Measurements from ENCODE around the gene CTRB2. TPM values are rescaled to one million over a fixed set of nuclear protein-coding genes. Genes with fewer than 3 reads are reported as not detected.

Gene CTRB2
- polyA plus RNA-seq, 3 donors, result not detected

- Histone ChIP-seq H3K4me2 (replicated peaks; ENCODE audit: extremely low read depth, low read length, poor library complexity, severe bottlenecking) (no peak overlapping the region), H3K79me2 (ENCODE audit: insufficient read depth, low read length) (no peaks in the 10 kb centered on the region), H3K36me3 (replicated peaks in 1 of 2; ENCODE audit: control insufficient read depth in 1 of 2, insufficient read depth in 2 of 2, low read length in 2 of 2) (no peaks in the 10 kb centered on the region), H2AFZ (ENCODE audit: insufficient read depth, low read depth, low read length, poor library complexity, severe bottlenecking) (no peak overlapping the region), H4K20me1 (ENCODE audit: insufficient read depth, low read length) (no peaks in the 10 kb centered on the region), H3K27ac (ENCODE audit: low read depth in 1 of 2, low read length in 2 of 2) (no peak overlapping the region), H3K4me1 (ENCODE audit: control insufficient read depth in 1 of 2, insufficient read depth in 2 of 2, low read length in 2 of 2) (no peaks in the 10 kb centered on the region), H3K27me3 (ENCODE audit: control insufficient read depth in 2 of 2, insufficient read depth in 2 of 2, low read length in 2 of 2) (peaks cover 4 to 89% of the 10 kb centered on the region in 2 donors), H3K4me3 (replicated peaks in 1 of 3; ENCODE audit: low read depth in 2 of 3, low read length in 3 of 3) (no peak overlapping the region), H3K9ac (ENCODE audit: insufficient read depth, low read length, poor library complexity, severe bottlenecking) (no peak overlapping the region), H3K9me3 (replicated peaks in 1 of 2; ENCODE audit: control insufficient read depth in 1 of 2, insufficient read depth in 1 of 2, low read length in 2 of 2) (no peaks in the 10 kb centered on the region)
- WGBS (ENCODE audit: insufficient coverage), result 95% methylated on average over 31 of the region's 34 CpGs
- intact Hi-C loops (cut with micrococcal nuclease), result loop anchor here in 1 of 2 donors (10.0 kb wide), 1 partner anchor 529 kb away; no protein-coding TSS in a partner anchor
- no peak overlapping the region for H3K27ac Mint-ChIP-seq
- H3K4me1 Mint-ChIP-seq, result no peaks in the 10 kb centered on the region
- H3K27me3 Mint-ChIP-seq (ENCODE audit: low read depth in 3 of 3), result peaks cover 55 to 99% (median 74%) of the 10 kb centered on the region in 3 donors
- no peaks in the 10 kb centered on the region for H3K36me3 Mint-ChIP-seq
- peak overlapping the region in 1 of 2 donors; percentile 28 for H3K4me3 Mint-ChIP-seq
- no peak for TF ChIP-seq CTCF (IDR thresholded peaks at IDR 0.05)
- H3K9me3 Mint-ChIP-seq, result peaks cover 0 to 11% (median 0%) of the 10 kb centered on the region in 7 donors
- no peak for DNase-seq
Observed at GRCh38 chr16:75235721-75236193, 28.8 kb upstream of the CTRB2 start.

- Mint-ChIP-seq H3K4me3 (peak overlapping the region in 1 of 2 donors; percentile 67), H3K36me3 (no peaks in the 10 kb centered on the region), H3K9me3 (peaks cover 0 to 11% (median 0%) of the 10 kb centered on the region in 7 donors), H3K27me3 (ENCODE audit: low read depth in 3 of 3) (peaks cover 56 to 99% (median 73%) of the 10 kb centered on the region in 3 donors), H3K4me1 (no peaks in the 10 kb centered on the region), H3K27ac (no peak overlapping the region)
- Histone ChIP-seq H2AFZ (ENCODE audit: insufficient read depth, low read depth, low read length, poor library complexity, severe bottlenecking) (no peak overlapping the region), H3K4me3 (replicated peaks in 1 of 3; ENCODE audit: low read depth in 2 of 3, low read length in 3 of 3) (no peak overlapping the region), H3K36me3 (replicated peaks in 1 of 2; ENCODE audit: control insufficient read depth in 1 of 2, insufficient read depth in 2 of 2, low read length in 2 of 2) (no peaks in the 10 kb centered on the region), H4K20me1 (ENCODE audit: insufficient read depth, low read length) (no peaks in the 10 kb centered on the region), H3K27ac (ENCODE audit: low read depth in 1 of 2, low read length in 2 of 2) (no peak overlapping the region), H3K27me3 (ENCODE audit: control insufficient read depth in 2 of 2, insufficient read depth in 2 of 2, low read length in 2 of 2) (peaks cover 4 to 84% of the 10 kb centered on the region in 2 donors), H3K4me2 (replicated peaks; ENCODE audit: extremely low read depth, low read length, poor library complexity, severe bottlenecking) (no peak overlapping the region), H3K4me1 (ENCODE audit: control insufficient read depth in 1 of 2, insufficient read depth in 2 of 2, low read length in 2 of 2) (no peaks in the 10 kb centered on the region), H3K9me3 (replicated peaks in 1 of 2; ENCODE audit: control insufficient read depth in 1 of 2, insufficient read depth in 1 of 2, low read length in 2 of 2) (no peaks in the 10 kb centered on the region), H3K9ac (ENCODE audit: insufficient read depth, low read length, poor library complexity, severe bottlenecking) (no peak overlapping the region), H3K79me2 (ENCODE audit: insufficient read depth, low read length) (no peaks in the 10 kb centered on the region)
- DNase-seq, result no peak
- intact Hi-C loops (cut with micrococcal nuclease), result loop anchor here in 1 of 2 donors (5.0 to 10.0 kb wide), 2 partner anchors 152 to 530 kb away; no protein-coding TSS in a partner anchor
- WGBS (ENCODE audit: insufficient coverage), result 93% methylated on average over 42 of the region's 48 CpGs
- TF ChIP-seq CTCF (IDR thresholded peaks at IDR 0.05), result no peak
Observed at GRCh38 chr16:75234856-75235696, 28.1 kb upstream of the CTRB2 start.

Data from CD14-positive monocyte (primary cell).